ENCODE data around the gene VANGL1. TPM values are rescaled to one million over a fixed set of nuclear protein-coding genes. Genes with fewer than 3 reads are reported as not detected.
"Not testable (repeated sequence)": the region's sequence is repeated elsewhere in the genome, so short reads cannot be mapped to it uniquely, and the experiment has no call there.

The VANGL1 gene
- total and polyA plus RNA-seq, 5 experiments from 2014 or later, result 0.22 to 3.4 (median 0.23) TPM

DNA sequence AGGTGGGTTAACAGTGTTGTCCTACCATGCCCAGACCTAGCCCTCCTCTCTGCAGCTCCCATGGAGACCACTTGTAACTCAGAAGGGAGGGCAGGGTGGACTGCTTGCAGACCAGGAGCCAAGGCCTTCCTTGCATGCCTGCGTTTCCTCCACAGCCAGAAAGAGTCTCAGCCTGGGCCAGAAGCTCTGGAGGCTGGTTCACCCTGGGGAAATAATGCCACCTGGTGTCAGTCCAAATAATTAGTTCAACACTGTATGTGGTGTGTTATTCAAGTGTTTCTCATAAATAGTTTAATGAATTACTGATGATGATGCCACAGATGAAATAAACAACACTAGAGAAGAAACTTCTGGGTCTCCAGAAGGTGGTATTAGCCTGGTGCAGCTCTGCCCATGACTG, 16.9 kb upstream of the VANGL1 start:
- Mint-ChIP-seq H3K4me3 (no peak overlapping the region), H3K36me3 (peaks cover 0 to 23% (median 3%) of the 10 kb centered on the region in 3 donors)
- no peak for ATAC-seq

GRCh38 chr1:115630342-115630741, 11.4 kb upstream of the VANGL1 start:
- Mint-ChIP-seq H3K36me3 (peaks cover 0 to 6% (median 0%) of the 10 kb centered on the region in 3 donors), H3K9me3 (peaks cover 0 to 22% (median 9%) of the 10 kb centered on the region in 9 donors), H3K27ac (no peak overlapping the region), H3K4me1 (no peaks in the 10 kb centered on the region), H3K4me3 (no peak overlapping the region), H3K27me3 (peaks cover 5 to 21% (median 17%) of the 10 kb centered on the region in 5 donors)
- POLR2A ChIA-PET, result no interaction called here
- ATAC-seq, result no peak
- no peak for DNase-seq

More for the DNA sequence above, 16.9 kb upstream of the VANGL1 start:
- Mint-ChIP-seq H3K27ac (no peak overlapping the region), H3K4me1 (no peaks in the 10 kb centered on the region), H3K9me3 (peaks cover 12 to 39% (median 28%) of the 10 kb centered on the region in 9 donors), H3K27me3 (peaks cover 5 to 18% (median 7%) of the 10 kb centered on the region in 5 donors)
- POLR2A ChIA-PET, result no interaction called here
- DNase-seq, result no peak

DNA sequence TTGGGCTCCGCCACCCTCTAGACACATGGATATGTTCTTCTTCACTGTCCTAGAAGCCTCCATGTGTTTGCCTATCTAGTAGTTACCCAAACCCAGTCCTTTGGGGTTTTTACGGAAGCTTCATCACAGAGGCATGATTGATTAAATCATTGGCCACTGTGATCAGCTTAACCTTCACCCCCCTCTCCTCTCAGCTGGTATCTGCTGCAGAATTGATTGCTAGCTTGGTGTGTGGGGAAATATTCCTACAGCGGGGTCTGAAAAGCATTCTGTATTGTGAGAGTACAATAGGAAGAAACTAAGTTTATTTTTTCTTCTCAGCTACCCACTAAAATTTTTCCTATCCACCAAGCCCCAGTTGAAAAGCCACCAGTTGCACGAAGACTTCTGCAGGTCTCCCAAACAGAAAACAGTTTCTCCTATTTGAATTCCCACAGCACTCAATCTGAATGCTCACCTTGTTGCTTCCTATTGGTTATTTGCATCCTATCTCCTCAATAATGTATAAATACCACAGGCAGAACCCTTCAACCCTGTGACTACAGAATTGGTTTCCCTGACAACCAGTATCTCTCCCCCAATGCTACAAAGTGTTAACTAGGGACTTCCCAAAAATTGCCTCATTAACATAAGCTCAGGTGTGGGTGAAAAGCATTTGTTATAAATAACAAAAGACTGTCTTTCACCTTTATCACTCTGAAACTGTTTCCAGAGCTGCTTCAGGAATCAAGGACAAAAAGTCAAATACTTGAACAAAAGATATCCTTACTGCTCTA, 9.3 kb upstream of the VANGL1 start:
- no peak overlapping the region for H3K27ac Mint-ChIP-seq

DNA sequence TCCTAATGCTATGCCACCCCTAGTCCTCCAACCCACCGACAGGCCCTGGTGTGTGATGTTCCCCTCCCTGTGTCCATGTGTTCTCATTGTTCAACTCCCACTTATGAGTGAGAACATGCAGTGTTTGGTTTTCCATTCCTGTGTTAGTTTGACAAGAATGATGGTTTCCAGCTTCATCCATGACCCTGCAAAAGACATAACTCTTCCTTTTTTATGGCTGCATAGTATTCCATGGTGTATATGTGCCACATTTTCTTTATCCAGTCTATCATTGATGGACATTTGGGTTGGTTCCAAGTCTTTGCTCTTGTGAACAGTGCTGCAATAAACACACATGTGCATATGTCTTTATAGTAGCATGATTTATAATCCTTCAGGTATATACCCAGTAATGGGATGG, 8.2 kb upstream of the VANGL1 start:
- peaks cover 4 to 28% (median 20%) of the 10 kb centered on the region in 5 donors for H3K27me3 Mint-ChIP-seq
- DNase-seq, H3K4me1 Mint-ChIP-seq, H3K27ac Mint-ChIP-seq, ATAC-seq, H3K36me3 Mint-ChIP-seq, H3K4me3 Mint-ChIP-seq, POLR2A ChIA-PET: not testable (repeated sequence)
- H3K9me3 Mint-ChIP-seq, result peaks cover 4 to 44% (median 30%) of the 10 kb centered on the region in 9 donors

More for the DNA sequence above, 9.3 kb upstream of the VANGL1 start:
- no peak for DNase-seq
- POLR2A ChIA-PET, result no interaction called here
- no peaks in the 10 kb centered on the region for H3K4me1 Mint-ChIP-seq
- ATAC-seq, result no peak
- H3K9me3 Mint-ChIP-seq, result peaks cover 1 to 43% (median 22%) of the 10 kb centered on the region in 9 donors
- peaks cover 0 to 6% (median 3%) of the 10 kb centered on the region in 3 donors for H3K36me3 Mint-ChIP-seq
- H3K4me3 Mint-ChIP-seq, result no peak overlapping the region
- H3K27me3 Mint-ChIP-seq, result peaks cover 6 to 24% (median 17%) of the 10 kb centered on the region in 5 donors

GRCh38 chr1:115637247-115637646, 4.5 kb upstream of the VANGL1 start:
- Mint-ChIP-seq H3K9me3 (peaks cover 10 to 69% (median 49%) of the 10 kb centered on the region in 9 donors), H3K27me3 (peaks cover 12 to 30% (median 22%) of the 10 kb centered on the region in 5 donors), H3K36me3 (peaks cover 3 to 23% (median 10%) of the 10 kb centered on the region in 3 donors)
- H3K27ac Mint-ChIP-seq, POLR2A ChIA-PET, ATAC-seq, H3K4me3 Mint-ChIP-seq, H3K4me1 Mint-ChIP-seq, DNase-seq: not testable (repeated sequence)

DNA sequence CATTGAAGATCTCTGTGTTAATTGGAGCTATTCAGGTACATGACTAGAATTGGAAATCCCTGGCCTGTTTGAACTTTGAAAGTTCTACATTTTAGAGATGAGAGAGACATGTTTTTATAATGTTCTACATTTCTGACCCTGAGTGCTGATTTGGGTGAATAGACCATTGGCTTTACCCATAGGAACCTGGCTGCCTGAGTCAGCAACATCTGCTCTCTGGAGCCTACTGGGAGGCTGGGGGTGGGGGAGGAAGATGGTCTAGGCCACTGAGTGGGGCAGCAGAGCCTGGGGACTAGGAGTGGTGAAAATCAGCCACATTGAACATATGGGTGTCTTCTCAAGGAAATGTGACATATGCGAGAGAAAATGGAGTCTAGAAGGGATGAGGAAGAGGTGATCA, 1.4 kb upstream of the VANGL1 start:
- DNase-seq (no peak), ATAC-seq (no peak)
- peaks cover 21 to 37% (median 31%) of the 10 kb centered on the region in 5 donors for H3K27me3 Mint-ChIP-seq
- POLR2A ChIA-PET, result no interaction called here
- peaks cover 9 to 62% (median 44%) of the 10 kb centered on the region in 9 donors for H3K9me3 Mint-ChIP-seq
- peak overlapping the region in 8 of 10 donors; percentile 3 to 91 (median 66) for H3K4me3 Mint-ChIP-seq
- H3K4me1 Mint-ChIP-seq, result peaks cover 4 to 18% (median 10%) of the 10 kb centered on the region in 4 donors
- peaks cover 3 to 23% (median 10%) of the 10 kb centered on the region in 3 donors for H3K36me3 Mint-ChIP-seq
- H3K27ac Mint-ChIP-seq, result no peak overlapping the region

- Mint-ChIP-seq H3K36me3 (peaks cover 0 to 23% (median 10%) of the 10 kb centered on the region in 3 donors), H3K9me3 (peaks cover 9 to 45% (median 26%) of the 10 kb centered on the region in 9 donors), H3K4me1 (peaks cover 4 to 18% (median 10%) of the 10 kb centered on the region in 4 donors), H3K27ac (peak overlapping the region in 1 of 10 donors; percentile 72), H3K27me3 (peaks cover 20 to 38% (median 31%) of the 10 kb centered on the region in 5 donors), H3K4me3 (peak overlapping the region; percentile 57 to 87 (median 72))
- POLR2A ChIA-PET, result no interaction called here
- ATAC-seq, result peak in 1 of 2 donors; percentile 33
- DNase-seq, result peak in 2 of 10 donors; percentile 7 to 17
These were observed 650 bp downstream of the VANGL1 start for GRCh38 chr1:115642168-115643072.

- DNase-seq, result no peak
- POLR2A ChIA-PET, result no interaction called here
- Mint-ChIP-seq H3K36me3 (peaks cover 0 to 18% (median 10%) of the 10 kb centered on the region in 3 donors), H3K27ac (no peak overlapping the region), H3K4me1 (peaks cover 4 to 18% (median 10%) of the 10 kb centered on the region in 4 donors), H3K4me3 (peak overlapping the region; percentile 53 to 87 (median 72)), H3K27me3 (peaks cover 20 to 38% (median 26%) of the 10 kb centered on the region in 5 donors), H3K9me3 (peaks cover 8 to 39% (median 21%) of the 10 kb centered on the region in 9 donors)
- ATAC-seq, result no peak
These were observed 1.5 kb downstream of the VANGL1 start for GRCh38 chr1:115643225-115643624.

GRCh38 chr1:115643666-115644065, 1.9 kb downstream of the VANGL1 start:
- no peak overlapping the region for H3K27ac Mint-ChIP-seq
- H3K36me3 Mint-ChIP-seq, result peaks cover 0 to 13% (median 8%) of the 10 kb centered on the region in 3 donors
- H3K27me3 Mint-ChIP-seq, result peaks cover 20 to 38% (median 24%) of the 10 kb centered on the region in 5 donors
- peaks cover 4 to 18% (median 10%) of the 10 kb centered on the region in 4 donors for H3K4me1 Mint-ChIP-seq
- H3K9me3 Mint-ChIP-seq, result peaks cover 4 to 35% (median 16%) of the 10 kb centered on the region in 9 donors
- H3K4me3 Mint-ChIP-seq, result peak overlapping the region in 3 of 10 donors; percentile 45 to 82 (median 82)
- POLR2A ChIA-PET, result no interaction called here
- ATAC-seq, result no peak
- DNase-seq, result no peak

GRCh38 chr1:115644109-115644508, 2.3 kb downstream of the VANGL1 start:
- DNase-seq (no peak), ATAC-seq (no peak)
- Mint-ChIP-seq H3K27ac (no peak overlapping the region), H3K27me3 (peaks cover 18 to 38% (median 23%) of the 10 kb centered on the region in 5 donors), H3K9me3 (peaks cover 0 to 31% (median 15%) of the 10 kb centered on the region in 9 donors), H3K4me1 (peaks cover 4 to 18% (median 10%) of the 10 kb centered on the region in 4 donors), H3K4me3 (no peak overlapping the region), H3K36me3 (peaks cover 0 to 12% (median 7%) of the 10 kb centered on the region in 3 donors)
- POLR2A ChIA-PET, result no interaction called here

GRCh38 chr1:115647047-115647446, 5.3 kb downstream of the VANGL1 start:
- POLR2A ChIA-PET, result no interaction called here
- Mint-ChIP-seq H3K36me3 (no peaks in the 10 kb centered on the region), H3K9me3 (peaks cover 0 to 5% (median 0%) of the 10 kb centered on the region in 9 donors), H3K27ac (no peak overlapping the region), H3K27me3 (peaks cover 0 to 23% (median 11%) of the 10 kb centered on the region in 5 donors), H3K4me3 (no peak overlapping the region), H3K4me1 (peaks cover 0 to 10% (median 4%) of the 10 kb centered on the region in 4 donors)
- no peak for ATAC-seq
- DNase-seq, result no peak

- H3K36me3 Mint-ChIP-seq, result no peaks in the 10 kb centered on the region
- peak in 1 of 2 donors; percentile 63 for ATAC-seq
- H3K27me3 Mint-ChIP-seq, result peaks cover 0 to 23% (median 11%) of the 10 kb centered on the region in 5 donors
- no peak overlapping the region for H3K4me3 Mint-ChIP-seq
- POLR2A ChIA-PET, result no interaction called here
- H3K9me3 Mint-ChIP-seq, result peaks cover 0 to 5% (median 0%) of the 10 kb centered on the region in 9 donors
- no peak overlapping the region for H3K27ac Mint-ChIP-seq
- DNase-seq, result peak in 1 of 10 donors; percentile 17
- H3K4me1 Mint-ChIP-seq, result peaks cover 0 to 10% (median 4%) of the 10 kb centered on the region in 4 donors
These were observed 5.7 kb downstream of the VANGL1 start for GRCh38 chr1:115647507-115647906.

Data from naive thymus-derived CD8-positive, alpha-beta T cell (primary cell).